Kidney capillary endothelial cell (primary cell): Measurements from ENCODE around the gene GARIN1A.

ENCODE experiments used
- DNase-seq: peaks from one replicate; pipeline ENCODE4 v3.0.0-alpha.2; 2018; ENCODE audit warnings: low spot score

GARIN1A gene

GRCh38 chr7:128718967-128719642 lies 47.0 kb downstream of the GARIN1A start:
- no peak for DNase-seq

GRCh38 chr7:128721376-128721775 lies 49.3 kb downstream of the GARIN1A start:
- DNase-seq, result no peak
